Osteocyte (in vitro differentiated cells): Measurements from ENCODE around the gene DNAH12. TPM values are rescaled to one million over a fixed set of nuclear protein-coding genes. Genes with fewer than 3 reads are reported as not detected.

ENCODE experiments used
- DNase-seq: peaks from one replicate; pipeline ENCODE4 v3.0.0; 2021; ENCODE audit warnings: mixed read lengths; ENCODE audit not compliant: unreplicated experiment; ENCODE audit errors: extremely low spot score
- H3K27ac Mint-ChIP-seq: one replicate; pipeline ENCODE4 v1.8.0; 2021; ENCODE audit warnings: mild to moderate bottlenecking, mixed read lengths; ENCODE audit not compliant: unreplicated experiment
- H3K27me3 Mint-ChIP-seq: one replicate; pipeline ENCODE4 v1.8.0; 2021; ENCODE audit warnings: mixed read lengths; ENCODE audit not compliant: unreplicated experiment
- H3K36me3 Mint-ChIP-seq: one replicate; pipeline ENCODE4 v1.8.0; 2021; ENCODE audit warnings: mixed read lengths; ENCODE audit not compliant: unreplicated experiment
- H3K4me1 Mint-ChIP-seq: one replicate; pipeline ENCODE4 v1.8.0; 2021; ENCODE audit warnings: mixed read lengths; ENCODE audit not compliant: unreplicated experiment
- H3K4me3 Mint-ChIP-seq: one replicate; pipeline ENCODE4 v1.8.0; 2021; ENCODE audit warnings: mild to moderate bottlenecking, moderate library complexity, mixed read lengths; ENCODE audit not compliant: unreplicated experiment
- H3K9me3 Mint-ChIP-seq: one replicate; pipeline ENCODE4 v1.8.0; 2021; ENCODE audit warnings: mixed read lengths; ENCODE audit not compliant: unreplicated experiment
- CTCF ChIP-seq: fragments of 200-600 bp; sonication (generic); IDR thresholded peaks from 2 replicates; pipeline ENCODE4 v1.5.0; 2021; ENCODE audit warnings: antibody characterized with exemption, mild to moderate bottlenecking, moderate library complexity
- total RNA-seq: library from RNA; stranded (reverse); gene quantifications from 2 replicates; pipeline ENCODE4 v1.2.1, GENCODE V29; 2021

Gene DNAH12
- total RNA-seq, 1 donor from 2014 or later, result 0.08 TPM

DNA sequence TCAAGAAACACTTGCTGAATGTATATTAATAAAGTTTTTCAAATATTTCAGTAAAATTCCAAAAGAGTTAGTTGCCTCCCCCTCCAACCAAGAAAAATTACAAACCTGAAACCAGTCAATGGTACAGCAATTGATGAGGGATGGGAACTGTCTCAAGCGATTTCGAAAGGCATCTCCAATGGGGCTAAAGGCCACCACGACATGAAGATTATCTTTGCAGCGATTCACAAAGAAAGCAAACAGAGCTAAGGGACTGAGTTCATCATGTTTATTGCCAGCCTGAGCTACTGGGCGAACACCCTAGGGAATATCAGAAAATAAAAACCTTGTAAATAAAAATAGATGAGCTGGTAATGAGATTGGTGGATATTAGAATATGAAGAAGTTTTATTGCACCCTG, 152.4 kb downstream of the DNAH12 start:
- no peak for TF ChIP-seq CTCF
- Mint-ChIP-seq H3K27ac (no peak overlapping the region), H3K4me1 (no peaks in the 10 kb centered on the region), H3K9me3 (no peaks in the 10 kb centered on the region), H3K4me3 (no peak overlapping the region), H3K27me3 (peaks cover 36% of the 10 kb centered on the region), H3K36me3 (no peaks in the 10 kb centered on the region)
- no peak for DNase-seq

- DNase-seq, result no peak
- H3K4me1 Mint-ChIP-seq, result no peaks in the 10 kb centered on the region
- H3K27ac Mint-ChIP-seq, result no peak overlapping the region
- TF ChIP-seq CTCF, result no peak
- no peak overlapping the region for H3K4me3 Mint-ChIP-seq
- H3K27me3 Mint-ChIP-seq, result peaks cover 46% of the 10 kb centered on the region
- no peaks in the 10 kb centered on the region for H3K36me3 Mint-ChIP-seq
- H3K9me3 Mint-ChIP-seq, result no peaks in the 10 kb centered on the region
Observed at GRCh38 chr3:57389271-57389670, 154.9 kb downstream of the DNAH12 start.

- H3K4me1 Mint-ChIP-seq, result no peaks in the 10 kb centered on the region
- TF ChIP-seq CTCF, result no peak
- no peaks in the 10 kb centered on the region for H3K9me3 Mint-ChIP-seq
- no peaks in the 10 kb centered on the region for H3K36me3 Mint-ChIP-seq
- no peak overlapping the region for H3K27ac Mint-ChIP-seq
- no peak for DNase-seq
- peaks cover 39% of the 10 kb centered on the region for H3K27me3 Mint-ChIP-seq
- no peak overlapping the region for H3K4me3 Mint-ChIP-seq
Observed at GRCh38 chr3:57386307-57386706, 157.8 kb downstream of the DNAH12 start.

- no peaks in the 10 kb centered on the region for H3K4me1 Mint-ChIP-seq
- DNase-seq, result no peak
- no peak overlapping the region for H3K4me3 Mint-ChIP-seq
- no peaks in the 10 kb centered on the region for H3K36me3 Mint-ChIP-seq
- peaks cover 32% of the 10 kb centered on the region for H3K27me3 Mint-ChIP-seq
- H3K9me3 Mint-ChIP-seq, result no peaks in the 10 kb centered on the region
- H3K27ac Mint-ChIP-seq, result no peak overlapping the region
- no peak for TF ChIP-seq CTCF
Observed at GRCh38 chr3:57385498-57385897, 158.6 kb downstream of the DNAH12 start.

GRCh38 chr3:57383838-57384237, 160.3 kb downstream of the DNAH12 start:
- no peaks in the 10 kb centered on the region for H3K4me1 Mint-ChIP-seq
- H3K36me3 Mint-ChIP-seq, result no peaks in the 10 kb centered on the region
- no peak overlapping the region for H3K4me3 Mint-ChIP-seq
- H3K9me3 Mint-ChIP-seq, result no peaks in the 10 kb centered on the region
- H3K27me3 Mint-ChIP-seq, result peaks cover 39% of the 10 kb centered on the region
- DNase-seq, result no peak
- TF ChIP-seq CTCF, result no peak
- no peak overlapping the region for H3K27ac Mint-ChIP-seq
